ENCODE results near the gene C8B.

Gene C8B

DNA sequence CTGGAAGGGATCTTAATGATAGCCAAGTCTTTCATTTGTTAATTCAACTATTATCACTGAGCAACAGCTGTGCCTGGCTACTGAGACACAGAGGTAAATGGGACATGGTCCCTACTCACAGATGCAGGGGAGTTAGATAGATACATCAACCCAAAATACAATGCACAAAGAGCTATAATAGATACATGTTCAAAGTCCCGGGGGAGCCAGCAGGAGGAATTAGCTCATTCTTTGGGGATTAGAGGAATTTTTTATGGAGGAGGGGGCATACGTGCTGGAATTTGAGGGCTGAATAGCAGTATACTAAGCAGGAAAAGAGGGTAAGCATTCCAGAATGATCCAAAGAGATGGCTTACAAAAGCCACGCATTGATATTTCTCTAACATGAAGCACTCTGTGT, 34.6 kb downstream of the C8B start:
- DNase-seq (ENCODE audit: low spot score) = no peak

DNA sequence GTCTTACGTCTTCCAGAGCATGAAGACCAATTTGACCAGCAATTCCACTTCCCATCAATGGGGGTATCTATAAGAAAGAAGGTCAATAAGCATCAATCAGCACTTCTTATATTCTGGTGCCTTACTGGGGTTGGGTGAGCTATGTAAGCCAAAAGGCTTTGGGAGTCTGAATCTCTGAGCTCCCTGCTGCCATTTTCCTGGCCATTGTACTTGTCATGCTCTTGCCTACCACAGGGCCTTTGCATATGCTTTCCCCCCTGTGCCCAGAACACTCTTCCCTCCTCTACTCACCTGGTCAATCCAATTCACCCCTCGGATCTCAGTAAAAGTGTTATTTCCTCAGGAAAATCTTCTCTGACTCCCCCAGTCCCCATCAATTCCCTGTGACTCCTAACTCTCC, 36.3 kb downstream of the C8B start:
- no peak for DNase-seq (ENCODE audit: low spot score)

DNA sequence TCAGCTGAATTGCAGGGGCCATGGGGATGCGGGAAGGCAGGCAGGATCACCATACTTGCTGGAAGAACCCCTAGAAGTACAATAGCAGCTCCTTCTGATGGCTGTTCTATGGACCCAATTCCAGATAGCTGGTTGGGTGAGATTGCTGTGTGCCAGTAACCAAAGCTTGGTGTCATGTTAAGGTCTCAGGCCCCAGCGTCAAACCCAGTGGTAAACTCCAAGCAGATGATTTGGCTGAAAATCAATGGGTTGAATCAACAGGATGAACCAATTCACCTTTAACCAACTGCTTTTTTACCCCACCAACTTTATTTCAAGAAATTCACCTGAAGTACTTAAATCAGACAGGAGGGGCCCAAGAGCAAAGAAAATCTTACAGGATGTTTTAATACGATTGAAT, 37.8 kb downstream of the C8B start:
- DNase-seq (ENCODE audit: low spot score) = no peak

DNA sequence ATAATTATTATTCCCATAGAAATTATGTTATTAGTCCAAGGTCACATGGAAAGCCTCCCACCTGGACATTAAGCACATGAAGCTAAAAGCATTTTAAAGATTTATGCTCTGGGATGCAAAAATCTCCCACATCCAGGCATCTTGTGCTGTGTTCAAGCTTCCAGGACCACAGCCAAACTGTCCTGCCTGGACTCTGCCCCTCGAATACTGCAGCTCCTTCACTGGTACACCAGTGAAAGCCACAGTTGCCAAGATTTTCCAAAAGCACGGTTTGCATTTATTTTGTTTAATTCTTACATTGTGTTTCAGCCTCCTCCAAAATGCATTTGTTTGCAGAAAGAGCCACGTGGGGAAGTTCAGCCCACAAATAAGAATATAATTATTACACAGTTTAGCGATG, 38.6 kb downstream of the C8B start:
- no peak for DNase-seq (ENCODE audit: low spot score)

DNA sequence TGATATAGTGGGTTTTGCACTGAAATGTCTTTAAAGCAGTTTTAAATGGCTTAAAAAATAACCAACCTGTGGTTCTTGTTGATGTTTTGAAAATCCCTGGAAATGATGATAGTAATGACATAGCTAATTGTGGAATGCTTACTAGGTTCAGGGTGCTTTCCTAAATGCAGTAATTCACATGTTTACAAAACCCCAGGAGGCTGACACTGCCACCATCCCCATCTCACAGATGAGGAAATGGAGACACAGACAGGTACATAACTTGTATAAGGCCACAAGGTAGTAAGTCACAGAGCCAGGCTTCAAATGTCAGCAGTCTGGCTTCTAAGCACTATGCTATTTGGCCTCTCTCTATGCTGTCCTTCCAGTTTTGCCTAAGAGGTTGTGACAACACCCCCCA, 40.6 kb downstream of the C8B start:
- DNase-seq (ENCODE audit: low spot score) = no peak

DNA sequence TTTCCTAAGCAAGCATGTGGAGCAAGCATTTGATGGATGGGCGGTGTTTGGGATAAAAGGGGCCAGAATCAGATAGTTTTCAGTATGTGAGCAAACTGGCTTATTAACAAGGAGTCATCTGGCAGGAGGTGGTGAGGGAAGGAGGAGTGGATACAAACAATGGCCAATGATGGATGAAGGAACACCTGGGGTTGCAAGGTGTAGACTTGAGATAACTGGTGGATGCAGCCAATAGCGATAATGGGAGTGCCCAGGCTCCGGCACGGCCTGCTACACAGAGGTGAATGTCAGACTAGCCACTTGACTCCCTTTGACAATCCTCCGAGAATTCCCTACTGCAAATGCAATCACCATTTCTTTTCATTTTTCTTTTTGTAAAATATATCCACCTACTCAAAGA, 41.7 kb downstream of the C8B start:
- DNase-seq (ENCODE audit: low spot score) = no peak

DNA sequence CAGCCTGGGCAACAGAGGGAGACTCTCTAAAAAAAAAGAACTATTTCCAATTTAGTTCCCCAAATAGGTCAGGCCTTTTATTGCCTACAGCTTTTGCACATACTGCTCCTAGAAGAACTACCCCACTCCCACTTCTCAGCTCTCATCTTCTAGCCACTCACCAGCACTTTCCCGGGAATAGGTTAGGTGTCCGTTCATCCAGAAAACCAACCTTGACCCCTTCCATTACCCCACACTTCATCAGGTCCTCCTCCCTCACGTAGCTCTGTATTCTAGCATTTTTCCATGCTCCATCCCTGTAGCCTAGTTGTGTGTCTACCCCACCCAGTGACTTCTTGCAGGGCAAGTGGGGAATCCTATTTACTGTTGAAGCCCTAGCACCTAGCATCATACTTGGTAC, 42.6 kb downstream of the C8B start:
- no peak for DNase-seq (ENCODE audit: low spot score)

DNA sequence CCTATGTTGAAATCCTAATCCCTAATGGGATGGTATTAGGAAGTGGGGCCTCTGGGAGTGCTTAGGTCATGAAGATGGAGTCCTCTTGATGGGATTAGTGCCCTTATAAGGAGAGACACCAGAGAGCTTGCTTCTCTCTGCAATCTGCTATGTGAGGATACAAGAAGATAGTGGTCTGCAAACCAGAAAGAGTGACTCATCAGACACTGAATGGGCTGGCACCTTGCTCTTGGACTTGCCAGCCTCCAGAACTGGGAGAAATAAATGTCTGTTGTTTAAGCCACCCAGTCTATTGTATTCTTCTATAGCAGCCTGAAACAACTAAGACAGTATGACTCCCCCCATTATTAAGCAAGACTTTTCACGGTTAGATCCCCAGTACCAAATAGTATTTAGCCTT, 43.3 kb downstream of the C8B start:
- no peak for DNase-seq (ENCODE audit: low spot score)

DNA sequence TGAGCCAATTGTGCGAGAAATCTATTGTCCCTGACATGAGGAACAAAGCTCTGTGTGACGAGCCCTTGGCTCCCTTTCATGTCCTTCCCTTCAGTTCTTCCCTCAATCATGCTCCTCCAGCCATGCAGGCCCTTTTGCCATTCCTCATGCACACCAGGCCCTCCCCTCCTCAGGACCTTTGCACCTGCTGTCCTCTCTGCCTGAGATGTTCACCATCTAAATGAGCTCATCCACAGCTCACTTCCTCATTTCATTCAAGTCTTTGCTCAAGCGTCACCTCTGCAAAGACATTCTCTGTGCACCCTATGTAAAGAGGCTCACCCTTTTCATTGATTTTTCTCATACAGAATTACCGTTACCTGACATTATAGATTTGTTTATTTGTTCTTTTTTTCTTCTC, 43.7 kb downstream of the C8B start:
- DNase-seq (ENCODE audit: low spot score) = no peak

DNA sequence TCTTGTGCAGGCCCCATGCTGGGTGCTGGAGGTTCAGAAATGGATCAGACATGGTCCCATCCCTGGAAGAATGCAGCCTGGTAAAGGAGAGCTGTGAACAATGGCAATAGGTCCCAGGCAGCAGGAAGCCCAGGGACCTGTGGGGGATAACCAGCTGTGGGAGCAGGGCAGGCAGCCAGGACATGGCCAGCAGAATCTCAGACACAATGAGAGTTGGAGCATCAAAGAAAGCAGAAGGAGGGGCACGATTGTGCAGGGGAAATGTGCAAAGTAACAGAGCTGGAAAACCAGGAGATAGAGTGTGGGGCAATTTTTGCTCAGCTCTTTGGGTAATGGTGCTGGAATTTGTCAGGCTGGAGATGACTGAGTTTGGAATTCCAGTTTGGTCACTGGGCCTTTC, 44.3 kb downstream of the C8B start:
- DNase-seq (ENCODE audit: low spot score) = no peak

DNA sequence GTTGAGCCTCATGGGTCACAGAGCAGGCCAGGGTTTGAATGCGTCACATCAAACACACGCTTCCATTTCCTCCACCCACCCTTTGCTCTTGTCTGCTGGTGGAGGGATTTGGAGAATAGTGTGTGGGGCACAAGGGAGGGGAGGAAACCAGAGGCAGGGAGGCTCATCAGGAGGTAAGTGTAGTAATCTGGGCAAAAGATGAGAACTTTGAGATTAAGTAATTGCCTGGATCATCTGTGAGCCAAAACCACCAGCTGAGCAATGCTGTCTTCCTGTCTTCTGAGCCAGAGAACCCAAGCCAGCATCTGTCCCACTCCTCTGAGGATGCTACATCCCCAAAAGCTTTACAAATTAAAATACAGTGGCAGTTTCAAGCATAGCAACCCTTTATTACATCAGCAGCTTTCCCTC, 45.2 kb downstream of the C8B start:
- no peak for DNase-seq (ENCODE audit: low spot score)

DNA sequence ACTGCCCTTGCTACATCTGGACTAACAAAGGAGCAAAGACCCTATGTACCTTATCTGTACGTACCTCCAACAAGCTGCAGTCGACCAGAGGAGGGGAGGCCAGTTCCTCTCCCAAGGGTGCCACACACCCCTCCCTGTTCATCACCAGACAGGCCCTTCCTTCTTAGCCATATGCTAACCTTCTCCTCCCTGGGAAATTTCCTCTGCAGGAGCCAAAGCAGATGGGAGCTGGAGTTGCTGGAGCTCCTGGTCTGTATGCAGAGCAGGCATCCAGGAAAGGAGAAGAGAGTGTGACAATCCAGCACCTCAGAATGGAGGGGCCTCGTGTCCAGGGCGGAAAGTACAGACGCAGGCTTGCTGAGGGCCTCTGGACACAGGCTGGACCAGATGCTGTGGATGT, 48.5 kb downstream of the C8B start:
- no peak for DNase-seq (ENCODE audit: low spot score)

DNA sequence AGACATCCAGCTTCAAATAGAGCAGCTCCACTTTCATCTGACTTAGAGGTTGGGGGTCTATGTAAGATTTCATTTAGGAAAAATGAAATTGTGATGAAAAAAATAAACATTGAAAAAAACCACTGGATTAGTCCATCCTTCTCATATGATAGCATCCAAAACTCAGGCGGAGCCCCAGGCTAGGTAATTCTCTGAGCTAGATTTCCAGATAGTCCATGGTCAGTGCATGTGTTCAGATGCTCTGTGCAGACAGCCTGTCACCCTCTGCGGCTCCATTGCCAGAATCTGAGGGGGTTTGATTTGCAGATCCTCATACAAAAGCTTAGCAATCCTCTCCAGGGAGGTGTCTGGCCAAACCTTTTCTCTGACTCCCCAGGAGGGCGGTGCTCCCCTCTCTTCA, 49.2 kb downstream of the C8B start:
- no peak for DNase-seq (ENCODE audit: low spot score)

DNA sequence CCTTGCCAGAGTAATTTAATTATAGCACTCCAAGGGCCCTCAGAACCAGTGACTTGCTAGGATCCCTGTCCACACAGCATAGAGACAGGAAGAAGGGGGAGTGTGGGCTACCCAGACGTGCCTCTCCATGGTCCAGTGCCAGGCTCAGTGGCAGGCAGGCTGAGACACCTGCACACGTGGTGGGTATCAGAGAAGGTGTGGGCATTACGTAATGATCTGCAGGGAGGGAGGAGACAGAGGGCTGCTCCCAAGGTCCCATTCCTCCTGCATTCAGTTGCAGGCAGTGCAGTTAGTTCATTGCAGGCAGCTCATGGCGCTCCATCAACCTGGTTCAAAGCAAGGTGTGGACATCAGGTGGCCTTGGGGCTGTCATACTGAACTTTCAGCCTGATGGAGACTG, 49.9 kb downstream of the C8B start:
- no peak for DNase-seq (ENCODE audit: low spot score)

DNA sequence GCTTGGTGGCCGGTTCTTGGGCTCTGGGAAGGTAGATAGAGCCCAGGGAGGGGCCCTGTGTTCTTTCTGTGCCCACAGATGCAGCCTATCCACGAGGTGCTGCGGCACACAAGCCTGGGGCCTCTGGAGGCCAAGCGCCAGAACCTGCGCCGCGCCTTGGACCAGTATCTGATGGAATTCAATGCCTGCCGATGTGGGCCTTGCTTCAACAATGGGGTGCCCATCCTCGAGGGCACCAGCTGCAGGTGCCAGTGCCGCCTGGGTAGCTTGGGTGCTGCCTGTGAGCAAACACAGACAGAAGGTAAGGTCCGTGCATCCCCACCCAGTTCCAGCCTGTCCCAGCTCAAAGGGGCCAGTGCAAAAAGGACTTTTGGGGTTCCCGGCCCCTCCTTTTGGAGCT, 53.5 kb downstream of the C8B start:
- DNase-seq (ENCODE audit: low spot score) = no peak

DNA sequence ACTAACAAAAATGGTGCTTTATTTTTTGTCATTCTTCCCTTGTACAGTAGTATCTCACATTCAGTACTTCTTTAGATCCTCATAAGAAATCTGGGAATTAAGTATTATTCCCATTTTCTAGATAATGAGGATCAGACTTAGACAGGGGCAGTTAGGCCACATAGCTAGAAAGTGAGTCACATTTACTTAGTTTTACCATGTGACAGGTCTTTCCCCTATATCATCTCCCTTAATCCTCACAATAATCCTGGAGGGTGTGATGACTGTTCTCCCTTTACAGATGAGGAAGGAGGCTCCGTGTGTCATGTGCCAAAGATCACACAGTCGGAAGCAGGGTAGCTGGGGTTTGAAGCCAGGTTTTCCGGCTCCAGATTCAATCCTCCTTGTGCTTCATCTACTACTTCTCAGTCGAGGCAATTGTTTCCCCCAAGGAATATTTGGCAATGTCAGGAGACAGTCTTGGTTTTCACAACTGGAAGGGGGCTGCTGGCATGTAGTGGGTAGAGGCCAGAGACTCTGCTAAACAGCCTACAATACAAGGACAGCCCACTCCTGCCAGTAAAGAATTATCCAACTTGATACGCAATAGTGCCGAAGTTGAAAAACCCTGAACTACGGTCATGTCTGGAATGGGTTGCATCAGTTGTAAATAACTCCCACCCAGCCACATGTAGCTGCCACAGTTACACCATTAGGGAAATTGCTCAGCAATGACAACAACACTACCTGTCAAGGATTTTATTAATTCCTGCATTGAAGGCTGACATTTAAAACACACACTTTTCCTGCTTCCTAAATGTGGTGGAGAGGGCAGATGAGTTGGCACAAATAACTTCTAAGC, 54.5 kb downstream of the C8B start:
- no peak for DNase-seq (ENCODE audit: low spot score)

DNA sequence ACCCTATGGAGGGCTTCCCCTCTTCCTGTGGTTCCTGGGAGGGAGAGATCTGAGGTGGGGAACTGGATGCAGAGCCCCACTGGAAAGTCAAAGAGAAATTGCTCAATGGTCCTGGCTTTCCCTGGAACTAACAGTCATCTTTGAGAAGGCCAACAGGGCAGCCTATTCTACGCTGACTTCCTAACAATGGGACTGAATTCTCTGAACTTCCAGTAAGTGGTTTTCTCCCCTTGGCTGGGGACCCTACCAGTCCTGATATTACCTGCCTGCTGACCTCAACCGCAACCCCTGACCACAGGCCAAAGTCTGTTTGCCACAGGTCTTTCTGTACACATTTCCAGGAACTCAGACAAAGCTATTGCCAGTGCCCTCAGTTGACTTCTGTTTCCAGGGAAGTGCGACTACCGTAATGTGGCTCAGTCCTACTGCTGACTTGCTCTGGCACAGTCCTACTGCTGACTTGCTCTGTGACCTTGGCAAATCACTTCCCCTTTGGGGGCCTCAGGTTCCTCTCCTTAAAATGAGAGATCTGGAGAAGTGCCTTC, 55.3 kb downstream of the C8B start:
- DNase-seq (ENCODE audit: low spot score) = no peak

DNA sequence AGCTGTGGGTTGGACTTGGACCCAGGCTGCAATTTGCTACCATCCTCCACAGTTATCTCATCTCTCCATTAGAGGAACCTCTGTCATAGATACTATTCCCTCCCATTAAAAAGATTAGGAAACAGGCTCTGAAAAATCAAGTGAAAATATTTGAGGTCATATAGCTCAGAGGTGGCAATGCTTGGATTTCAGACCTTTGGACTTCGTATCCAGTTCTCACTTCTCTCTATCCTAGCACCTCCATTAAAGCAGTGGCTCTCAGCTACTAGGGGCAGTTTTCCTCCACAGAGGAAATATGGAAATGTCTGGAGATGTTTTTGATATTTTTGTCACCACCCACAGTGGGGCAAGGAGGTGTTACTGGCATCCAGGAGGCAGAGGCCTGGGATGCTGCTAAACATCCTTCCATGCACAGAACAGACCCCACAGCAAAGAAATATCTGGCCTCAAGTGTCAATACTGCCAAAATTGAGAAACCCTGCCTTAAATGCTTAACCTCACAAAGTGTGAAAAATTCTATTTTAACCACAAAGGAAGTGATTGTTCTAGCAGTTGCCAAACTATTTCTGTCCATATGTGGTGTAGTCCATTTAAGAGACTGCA, 57.1 kb downstream of the C8B start:
- no peak for DNase-seq (ENCODE audit: low spot score)

DNA sequence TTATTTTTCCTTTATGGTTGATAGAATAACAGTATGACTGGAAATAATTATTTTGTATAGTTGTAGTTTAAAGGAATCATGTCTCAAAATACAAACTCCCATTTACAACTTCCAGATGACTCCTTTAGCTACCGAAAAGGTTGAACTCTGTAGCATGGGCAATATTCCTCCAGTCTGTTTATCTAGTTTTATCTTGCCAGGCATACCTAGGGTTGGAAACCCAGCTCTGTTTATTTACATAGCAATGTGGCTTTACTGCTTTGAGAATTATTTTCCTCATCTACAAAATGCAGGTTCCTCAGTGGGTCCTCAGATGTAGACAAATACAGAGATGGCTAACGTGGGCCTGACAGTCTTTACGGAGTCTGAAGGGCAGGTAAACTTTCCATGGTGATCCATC, 60.1 kb downstream of the C8B start:
- no peak for DNase-seq (ENCODE audit: low spot score)

DNA sequence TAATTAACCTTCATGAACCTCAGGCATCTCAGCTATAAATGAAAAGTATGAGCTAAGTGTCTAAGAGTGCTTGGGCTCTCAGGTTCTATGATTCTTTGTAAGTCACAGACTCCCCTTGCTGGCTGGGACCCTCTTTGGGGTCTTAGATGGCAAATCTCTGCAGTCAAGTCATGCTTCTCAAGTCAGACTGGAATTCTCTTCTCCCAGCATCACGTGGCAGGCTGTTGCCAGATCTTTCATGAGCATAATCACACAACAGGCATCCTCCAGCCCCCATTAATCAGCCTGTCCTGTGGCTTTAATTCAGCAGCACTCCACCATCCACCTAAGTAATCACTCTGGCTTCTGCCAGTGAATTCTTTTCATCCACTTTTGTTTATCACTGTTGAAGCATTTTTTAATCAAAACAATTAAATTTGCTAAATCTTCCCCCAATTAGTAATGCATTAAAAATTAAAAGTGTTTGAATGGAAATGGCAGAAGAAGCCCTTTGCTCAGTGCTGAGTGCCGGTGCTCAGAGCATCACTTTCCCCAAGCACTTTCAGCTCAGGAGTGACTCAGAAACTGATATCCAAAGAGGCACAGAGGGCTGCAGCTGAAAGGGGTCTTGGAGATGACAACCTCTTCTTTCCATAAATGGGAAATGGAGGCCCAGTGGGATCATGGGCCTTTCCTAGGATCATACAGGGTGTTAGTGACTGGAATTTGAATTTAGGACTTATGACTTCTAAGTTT, 61.0 kb downstream of the C8B start:
- no peak for DNase-seq (ENCODE audit: low spot score)

DNA sequence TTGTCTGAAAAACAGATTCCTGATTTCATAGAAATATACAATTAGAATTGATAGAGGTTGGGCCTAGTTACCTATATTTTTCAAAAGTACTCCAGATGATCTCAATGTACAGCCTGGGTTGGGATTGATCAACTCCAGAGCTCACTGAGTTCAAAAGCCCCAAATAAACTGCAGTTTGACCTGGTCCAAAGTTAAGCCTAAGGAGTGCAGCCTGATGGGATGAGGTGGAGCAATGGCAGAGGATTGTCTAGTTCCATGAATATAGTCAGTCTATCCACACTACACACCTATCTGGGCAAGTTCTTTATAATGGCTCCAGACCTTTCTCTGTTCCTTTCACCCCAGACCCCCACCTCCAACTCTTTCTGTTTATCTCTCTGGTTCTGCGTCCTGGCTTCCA, 62.0 kb downstream of the C8B start:
- DNase-seq (ENCODE audit: low spot score) = no peak

DNA sequence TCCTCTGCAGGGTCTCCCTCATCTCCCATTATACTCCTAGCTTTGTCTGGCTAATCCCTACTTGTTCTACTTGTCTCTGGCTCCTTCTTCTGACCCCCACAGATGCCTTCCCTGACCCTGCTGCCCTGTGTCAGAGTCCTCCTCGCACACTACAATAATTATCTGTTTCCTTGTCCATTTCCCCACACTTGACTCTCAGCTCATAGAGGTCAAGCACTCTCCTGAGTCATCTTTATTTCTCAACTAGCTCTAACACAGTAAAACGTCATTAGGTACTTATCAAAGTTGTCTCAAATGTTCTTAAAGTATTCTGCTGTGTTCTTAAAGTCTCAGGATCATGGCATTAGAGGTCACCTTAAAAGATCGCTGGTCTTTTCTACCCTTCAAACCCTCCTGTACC, 64.1 kb downstream of the C8B start:
- no peak for DNase-seq (ENCODE audit: low spot score)

DNA sequence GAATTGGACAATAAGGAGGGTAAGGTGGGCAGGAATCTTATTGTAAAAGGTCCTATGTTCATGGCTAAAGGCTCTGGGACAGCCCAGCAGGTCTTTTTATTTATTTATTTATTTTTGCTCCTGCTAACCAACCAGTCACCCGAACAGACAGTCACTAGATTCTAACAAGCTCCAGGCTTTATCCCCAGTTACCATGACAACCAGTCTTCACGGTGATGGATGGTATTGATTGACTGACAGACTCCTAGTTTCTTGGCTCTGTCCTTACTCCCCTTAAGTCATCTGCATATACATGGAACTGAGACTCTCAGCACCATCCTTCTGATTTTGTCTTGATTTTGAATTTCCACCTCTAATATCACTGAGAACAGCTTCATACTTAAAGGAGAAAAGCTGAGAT, 66.9 kb downstream of the C8B start:
- no peak for DNase-seq (ENCODE audit: low spot score)
